Spleen (tissue), 7 donors: ENCODE results near the gene PCGF3.

Source experiments
- POLR2A ChIP-seq, 3 donors: fragments of 450-650 bp; IDR thresholded peaks; one replicate each; pipeline ENCODE4 v1.5.1; 2017; ENCODE audit warnings: antibody characterized with exemption in 3 of 3, mild to moderate bottlenecking in 1 of 3
- TF ChIP-seq, protein P1 (sequence below), 11 experiments: fragments of 200-600 bp in 7 of 11; fragments of 450-650 bp in 4 of 11; sonication (generic) in 4 of 11; IDR thresholded peaks in 8 of 11; conservative IDR thresholded peaks in 3 of 11; 1 replicate in 7 of 11; 2 replicates in 4 of 11; pipeline versions ENCODE4 v1.4.0 to v1.8.0; 2016 to 2021; ENCODE audit warnings: antibody characterized with exemption in 11 of 11, inconsistent platforms in 4 of 11, mild to moderate bottlenecking in 1 of 11
- donor health status: DM: no; HTN: no; CAD: no; lungs with moderate emphysema.
- donor health status: DM: no; HTN: no; CAD: no.
- donor health status: DM: no; HTN: no; CAD: no.

- no peak for TF ChIP-seq POLR2A (IDR thresholded peaks at IDR 0.05)
- TF ChIP-seq, protein P1, sequence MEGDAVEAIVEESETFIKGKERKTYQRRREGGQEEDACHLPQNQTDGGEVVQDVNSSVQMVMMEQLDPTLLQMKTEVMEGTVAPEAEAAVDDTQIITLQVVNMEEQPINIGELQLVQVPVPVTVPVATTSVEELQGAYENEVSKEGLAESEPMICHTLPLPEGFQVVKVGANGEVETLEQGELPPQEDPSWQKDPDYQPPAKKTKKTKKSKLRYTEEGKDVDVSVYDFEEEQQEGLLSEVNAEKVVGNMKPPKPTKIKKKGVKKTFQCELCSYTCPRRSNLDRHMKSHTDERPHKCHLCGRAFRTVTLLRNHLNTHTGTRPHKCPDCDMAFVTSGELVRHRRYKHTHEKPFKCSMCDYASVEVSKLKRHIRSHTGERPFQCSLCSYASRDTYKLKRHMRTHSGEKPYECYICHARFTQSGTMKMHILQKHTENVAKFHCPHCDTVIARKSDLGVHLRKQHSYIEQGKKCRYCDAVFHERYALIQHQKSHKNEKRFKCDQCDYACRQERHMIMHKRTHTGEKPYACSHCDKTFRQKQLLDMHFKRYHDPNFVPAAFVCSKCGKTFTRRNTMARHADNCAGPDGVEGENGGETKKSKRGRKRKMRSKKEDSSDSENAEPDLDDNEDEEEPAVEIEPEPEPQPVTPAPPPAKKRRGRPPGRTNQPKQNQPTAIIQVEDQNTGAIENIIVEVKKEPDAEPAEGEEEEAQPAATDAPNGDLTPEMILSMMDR (IDR thresholded peaks at IDR 0.05 in 8 of 11, conservative IDR thresholded peaks at IDR 0.05 in 3 of 11), result no peak
Measured at GRCh38 chr4:664713-665231, 40.9 kb upstream of the PCGF3 start.
